Glutamatergic neuron (in vitro differentiated cells): Measurements from ENCODE around the gene GDF10. TPM values are rescaled to one million over a fixed set of nuclear protein-coding genes. Genes with fewer than 3 reads are reported as not detected.

Experiments used
- DNase-seq: peaks from one replicate; pipeline ENCODE4 v3.0.0; 2022
- H3K27ac Mint-ChIP-seq: one replicate; pipeline ENCODE4 v1.8.0; 2020; ENCODE audit warnings: mild to moderate bottlenecking, mixed read lengths, inconsistent platforms; ENCODE audit not compliant: unreplicated experiment
- H3K27me3 Mint-ChIP-seq: one replicate; pipeline ENCODE4 v1.8.0; 2020; ENCODE audit warnings: mild to moderate bottlenecking, moderate library complexity, mixed read lengths, inconsistent platforms; ENCODE audit not compliant: unreplicated experiment
- H3K36me3 Mint-ChIP-seq: one replicate; pipeline ENCODE4 v1.8.0; 2020; ENCODE audit warnings: mild to moderate bottlenecking, mixed read lengths, inconsistent platforms; ENCODE audit not compliant: unreplicated experiment
- H3K4me1 Mint-ChIP-seq: one replicate; pipeline ENCODE4 v1.8.0; 2020; ENCODE audit warnings: mild to moderate bottlenecking, low read depth, mixed read lengths, inconsistent platforms; ENCODE audit not compliant: unreplicated experiment
- H3K4me3 Mint-ChIP-seq: one replicate; pipeline ENCODE4 v1.8.0; 2020; ENCODE audit warnings: mild to moderate bottlenecking, mixed read lengths, inconsistent platforms; ENCODE audit not compliant: unreplicated experiment
- H3K9me3 Mint-ChIP-seq: one replicate; pipeline ENCODE4 v1.8.0; 2020; ENCODE audit warnings: mild to moderate bottlenecking, moderate library complexity, mixed read lengths, inconsistent platforms; ENCODE audit not compliant: unreplicated experiment
- total RNA-seq: library from RNA; stranded (reverse); fragmentation: NEBNext Ultra II Directional; extraction: Animal tissue kit (Norgen Biotek cat#: 25700); gene quantifications from one replicate; pipeline ENCODE4 v1.2.1, GENCODE V29; 2021; ENCODE audit not compliant: unreplicated experiment
- TF ChIP-seq, protein P1 (sequence below): fragments of 200-600 bp; sonication (generic); IDR thresholded peaks from one replicate; pipeline ENCODE4 v1.5.0; 2021; ENCODE audit not compliant: partially characterized antibody, unreplicated experiment

The GDF10 gene
- total RNA-seq, 1 donor from 2014 or later = not detected

GRCh38 chr10:47287805-47288204 lies 12.2 kb upstream of the GDF10 start:
- peaks cover 8% of the 10 kb centered on the region for H3K27me3 Mint-ChIP-seq
- TF ChIP-seq, protein P1, sequence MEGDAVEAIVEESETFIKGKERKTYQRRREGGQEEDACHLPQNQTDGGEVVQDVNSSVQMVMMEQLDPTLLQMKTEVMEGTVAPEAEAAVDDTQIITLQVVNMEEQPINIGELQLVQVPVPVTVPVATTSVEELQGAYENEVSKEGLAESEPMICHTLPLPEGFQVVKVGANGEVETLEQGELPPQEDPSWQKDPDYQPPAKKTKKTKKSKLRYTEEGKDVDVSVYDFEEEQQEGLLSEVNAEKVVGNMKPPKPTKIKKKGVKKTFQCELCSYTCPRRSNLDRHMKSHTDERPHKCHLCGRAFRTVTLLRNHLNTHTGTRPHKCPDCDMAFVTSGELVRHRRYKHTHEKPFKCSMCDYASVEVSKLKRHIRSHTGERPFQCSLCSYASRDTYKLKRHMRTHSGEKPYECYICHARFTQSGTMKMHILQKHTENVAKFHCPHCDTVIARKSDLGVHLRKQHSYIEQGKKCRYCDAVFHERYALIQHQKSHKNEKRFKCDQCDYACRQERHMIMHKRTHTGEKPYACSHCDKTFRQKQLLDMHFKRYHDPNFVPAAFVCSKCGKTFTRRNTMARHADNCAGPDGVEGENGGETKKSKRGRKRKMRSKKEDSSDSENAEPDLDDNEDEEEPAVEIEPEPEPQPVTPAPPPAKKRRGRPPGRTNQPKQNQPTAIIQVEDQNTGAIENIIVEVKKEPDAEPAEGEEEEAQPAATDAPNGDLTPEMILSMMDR = no peak
- H3K4me3 Mint-ChIP-seq = no peak overlapping the region

DNA sequence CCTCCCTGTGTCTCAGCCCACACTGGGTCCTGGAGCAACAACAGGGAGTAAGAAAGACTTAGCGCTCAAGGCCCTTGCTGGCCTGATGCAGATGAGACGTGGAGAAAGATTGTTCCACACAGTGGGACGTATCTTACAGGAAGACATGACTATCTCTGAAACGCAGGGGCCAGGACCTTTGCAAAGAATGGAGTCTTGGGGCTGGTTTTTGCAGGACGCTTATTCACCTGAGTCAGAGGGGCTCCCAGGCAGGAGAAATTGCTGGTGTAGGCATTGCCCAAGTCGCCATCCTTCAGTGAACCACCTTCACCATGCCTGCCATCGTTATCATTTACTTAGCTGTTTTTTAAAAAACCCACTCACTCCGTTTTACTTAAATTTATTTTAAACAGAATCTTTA lies 11.8 kb upstream of the GDF10 start:
- Mint-ChIP-seq H3K4me1 (no peaks in the 10 kb centered on the region), H3K27me3 (peaks cover 8% of the 10 kb centered on the region), H3K36me3 (no peaks in the 10 kb centered on the region), H3K9me3 (peaks cover 1% of the 10 kb centered on the region), H3K4me3 (no peak overlapping the region), H3K27ac (no peak overlapping the region)
- DNase-seq = no peak
- TF ChIP-seq, protein P1 = no peak

More at GRCh38 chr10:47287805-47288204, 12.2 kb upstream of the GDF10 start:
- no peak overlapping the region for H3K27ac Mint-ChIP-seq
- no peaks in the 10 kb centered on the region for H3K36me3 Mint-ChIP-seq
- H3K9me3 Mint-ChIP-seq = no peaks in the 10 kb centered on the region
- no peak for DNase-seq
- no peaks in the 10 kb centered on the region for H3K4me1 Mint-ChIP-seq

- no peak overlapping the region for H3K27ac Mint-ChIP-seq
These were observed 11.0 kb upstream of the GDF10 start for GRCh38 chr10:47288916-47289495.

GRCh38 chr10:47289921-47290320 lies 10.1 kb upstream of the GDF10 start:
- H3K4me3 Mint-ChIP-seq = no peak overlapping the region
- H3K4me1 Mint-ChIP-seq = no peaks in the 10 kb centered on the region
- no peak overlapping the region for H3K27ac Mint-ChIP-seq
- no peaks in the 10 kb centered on the region for H3K36me3 Mint-ChIP-seq
- DNase-seq = no peak
- peaks cover 8% of the 10 kb centered on the region for H3K27me3 Mint-ChIP-seq
- H3K9me3 Mint-ChIP-seq = peaks cover 2% of the 10 kb centered on the region
- TF ChIP-seq, protein P1 = no peak

More at GRCh38 chr10:47288916-47289495, 11.0 kb upstream of the GDF10 start:
- no peak overlapping the region for H3K4me3 Mint-ChIP-seq
- peaks cover 8% of the 10 kb centered on the region for H3K27me3 Mint-ChIP-seq
- H3K9me3 Mint-ChIP-seq = peaks cover 2% of the 10 kb centered on the region
- TF ChIP-seq, protein P1 = no peak
- H3K36me3 Mint-ChIP-seq = no peaks in the 10 kb centered on the region
- no peaks in the 10 kb centered on the region for H3K4me1 Mint-ChIP-seq
- no peak for DNase-seq

- Mint-ChIP-seq H3K27ac (no peak overlapping the region), H3K4me3 (no peak overlapping the region), H3K27me3 (peaks cover 8% of the 10 kb centered on the region), H3K4me1 (no peaks in the 10 kb centered on the region), H3K9me3 (peaks cover 2% of the 10 kb centered on the region), H3K36me3 (no peaks in the 10 kb centered on the region)
- no peak for DNase-seq
- TF ChIP-seq, protein P1 = no peak
These were observed 9.7 kb upstream of the GDF10 start for GRCh38 chr10:47290338-47290737.
